ENCODE results near the gene CNGA1.
"Not testable (repeated sequence)": the region's sequence is repeated elsewhere in the genome, so short reads cannot be mapped to it uniquely, and the experiment has no call there.

CNGA1 gene

GRCh38 chr4:48032721-48033120 lies 16.2 kb upstream of the CNGA1 start:
- DNase-seq (ENCODE audit: low read depth): no peak
- no peak overlapping the region for H3K4me3 ChIP-seq (ENCODE audit: low read depth, low read length)

- no peak overlapping the region for H3K4me3 ChIP-seq (ENCODE audit: low read depth, low read length)
- no peak for DNase-seq (ENCODE audit: low read depth)
Observed at GRCh38 chr4:48031802-48032525, 15.5 kb upstream of the CNGA1 start.

- DNase-seq (ENCODE audit: low read depth): no peak
- H3K4me3 ChIP-seq (ENCODE audit: low read depth, low read length): no peak overlapping the region
Observed at GRCh38 chr4:48030470-48030869, 14.0 kb upstream of the CNGA1 start.

GRCh38 chr4:48028696-48029095 lies 12.2 kb upstream of the CNGA1 start:
- no peak overlapping the region for H3K4me3 ChIP-seq (ENCODE audit: low read depth, low read length)

GRCh38 chr4:48027653-48028052 lies 11.2 kb upstream of the CNGA1 start:
- H3K4me3 ChIP-seq (ENCODE audit: low read depth, low read length): no peak overlapping the region
- DNase-seq (ENCODE audit: low read depth): no peak

More at GRCh38 chr4:48028696-48029095, 12.2 kb upstream of the CNGA1 start:
- no peak for DNase-seq (ENCODE audit: low read depth)

- no peak overlapping the region for H3K4me3 ChIP-seq (ENCODE audit: low read depth, low read length)
- DNase-seq (ENCODE audit: low read depth): no peak
Observed at GRCh38 chr4:48025005-48025404, 8.5 kb upstream of the CNGA1 start.

- no peak overlapping the region for H3K4me3 ChIP-seq (ENCODE audit: low read depth, low read length)
- DNase-seq (ENCODE audit: low read depth): no peak
Observed at GRCh38 chr4:48024522-48024921, 8.0 kb upstream of the CNGA1 start.

GRCh38 chr4:48022192-48022799 lies 5.8 kb upstream of the CNGA1 start:
- H3K4me3 ChIP-seq (ENCODE audit: low read depth, low read length): no peak overlapping the region
- no peak for DNase-seq (ENCODE audit: low read depth)

GRCh38 chr4:48021100-48021499 lies 4.6 kb upstream of the CNGA1 start:
- H3K4me3 ChIP-seq (ENCODE audit: low read depth, low read length): no peak overlapping the region
- DNase-seq (ENCODE audit: low read depth): no peak

- H3K4me3 ChIP-seq (ENCODE audit: low read depth, low read length): no peak overlapping the region
- DNase-seq (ENCODE audit: low read depth): no peak
Observed at GRCh38 chr4:48018112-48018511, 1.6 kb upstream of the CNGA1 start.

- peak overlapping the region; percentile 78 for H3K4me3 ChIP-seq (ENCODE audit: low read depth, low read length)
- DNase-seq (ENCODE audit: low read depth): peak; percentile 36
Observed at GRCh38 chr4:48017108-48017571, 659 bp upstream of the CNGA1 start.

GRCh38 chr4:48015678-48016077 lies 803 bp downstream of the CNGA1 start:
- DNase-seq (ENCODE audit: low read depth): no peak
- no peak overlapping the region for H3K4me3 ChIP-seq (ENCODE audit: low read depth, low read length)

- DNase-seq (ENCODE audit: low read depth): no peak
- H3K4me3 ChIP-seq (ENCODE audit: low read depth, low read length): no peak overlapping the region
Observed at GRCh38 chr4:48015216-48015615, 1.3 kb downstream of the CNGA1 start.

GRCh38 chr4:48012824-48013223 lies 3.7 kb downstream of the CNGA1 start:
- DNase-seq (ENCODE audit: low read depth): no peak
- no peak overlapping the region for H3K4me3 ChIP-seq (ENCODE audit: low read depth, low read length)

- no peak overlapping the region for H3K4me3 ChIP-seq (ENCODE audit: low read depth, low read length)
- no peak for DNase-seq (ENCODE audit: low read depth)
Observed at GRCh38 chr4:48011722-48012121, 4.8 kb downstream of the CNGA1 start.

GRCh38 chr4:48010906-48011305 lies 5.6 kb downstream of the CNGA1 start:
- DNase-seq (ENCODE audit: low read depth); H3K4me3 ChIP-seq (ENCODE audit: low read depth, low read length): not testable (repeated sequence)

GRCh38 chr4:48008021-48008596 lies 8.4 kb downstream of the CNGA1 start:
- no peak overlapping the region for H3K4me3 ChIP-seq (ENCODE audit: low read depth, low read length)

GRCh38 chr4:48005781-48006180 lies 10.7 kb downstream of the CNGA1 start:
- DNase-seq (ENCODE audit: low read depth): no peak
- H3K4me3 ChIP-seq (ENCODE audit: low read depth, low read length): no peak overlapping the region

More at GRCh38 chr4:48008021-48008596, 8.4 kb downstream of the CNGA1 start:
- DNase-seq (ENCODE audit: low read depth): no peak

GRCh38 chr4:48003568-48003967 lies 12.9 kb downstream of the CNGA1 start:
- H3K4me3 ChIP-seq (ENCODE audit: low read depth, low read length); DNase-seq (ENCODE audit: low read depth): not testable (repeated sequence)

- no peak overlapping the region for H3K4me3 ChIP-seq (ENCODE audit: low read depth, low read length)
- no peak for DNase-seq (ENCODE audit: low read depth)
Observed at GRCh38 chr4:48002267-48002666, 14.2 kb downstream of the CNGA1 start.

GRCh38 chr4:47996021-47996420 lies 20.5 kb downstream of the CNGA1 start:
- H3K4me3 ChIP-seq (ENCODE audit: low read depth, low read length): no peak overlapping the region
- DNase-seq (ENCODE audit: low read depth): no peak
